Mesothelial cell of epicardium (in vitro differentiated cells): ENCODE data around the gene ARHGEF19. TPM values are rescaled to one million over a fixed set of nuclear protein-coding genes. Genes with fewer than 3 reads are reported as not detected.
"Not testable (repeated sequence)": the region's sequence is repeated elsewhere in the genome, so short reads cannot be mapped to it uniquely, and the experiment has no call there.

Source experiments
- DNase-seq, 2 experiments: peaks; one replicate each; pipeline ENCODE4 v3.0.0; 2021; ENCODE audit warnings: low spot score in 2 of 2; ENCODE audit not compliant: unreplicated experiment in 2 of 2
- H3K27ac Mint-ChIP-seq: 2 replicates; pipeline ENCODE4 v1.8.0; 2021; ENCODE audit warnings: mixed read lengths
- H3K27me3 Mint-ChIP-seq: 2 replicates; pipeline ENCODE4 v1.8.0; 2021; ENCODE audit warnings: low read depth, mixed read lengths
- H3K36me3 Mint-ChIP-seq: 2 replicates; pipeline ENCODE4 v1.8.0; 2021; ENCODE audit warnings: mixed read lengths
- H3K4me1 Mint-ChIP-seq: 2 replicates; pipeline ENCODE4 v1.8.0; 2021; ENCODE audit warnings: mixed read lengths
- H3K4me3 Mint-ChIP-seq: 2 replicates; pipeline ENCODE4 v1.8.0; 2021; ENCODE audit warnings: mild to moderate bottlenecking, moderate library complexity, mixed read lengths
- H3K9me3 Mint-ChIP-seq: 2 replicates; pipeline ENCODE4 v1.8.0; 2021; ENCODE audit warnings: mixed read lengths
- total RNA-seq: library from RNA; stranded (reverse); gene quantifications from 3 replicates; pipeline ENCODE4 v1.2.1, GENCODE V29; 2021
- TF ChIP-seq, protein P1 (sequence below): fragments of 200-600 bp; sonication (generic); IDR thresholded peaks from one replicate; pipeline ENCODE4 v1.5.0; 2021; ENCODE audit warnings: antibody characterized with exemption; ENCODE audit not compliant: unreplicated experiment

Gene ARHGEF19
- total RNA-seq, 1 donor from 2014 or later, result 86.6 TPM

DNA sequence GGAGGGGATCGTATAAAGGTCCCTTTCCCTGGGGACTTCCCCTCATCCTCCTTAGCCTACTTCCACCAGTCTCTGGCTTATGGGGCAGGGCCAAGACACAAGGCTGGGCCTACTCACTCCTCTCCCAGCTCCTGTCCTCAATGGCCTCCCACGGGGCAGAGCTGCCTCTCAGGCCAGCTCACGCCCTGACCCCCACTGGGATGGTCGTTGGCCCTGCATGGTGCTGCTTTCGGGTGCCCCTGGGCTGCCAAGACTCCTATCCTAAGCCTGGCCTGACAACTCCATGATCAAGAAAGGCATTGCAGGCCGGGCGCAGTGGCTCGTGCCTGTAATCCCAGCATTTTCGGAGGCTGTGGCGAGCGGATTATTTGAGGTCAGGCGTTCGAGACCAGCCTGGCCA lies 18.3 kb upstream of the ARHGEF19 start:
- no peak overlapping the region for H3K4me3 Mint-ChIP-seq
- TF ChIP-seq, protein P1, sequence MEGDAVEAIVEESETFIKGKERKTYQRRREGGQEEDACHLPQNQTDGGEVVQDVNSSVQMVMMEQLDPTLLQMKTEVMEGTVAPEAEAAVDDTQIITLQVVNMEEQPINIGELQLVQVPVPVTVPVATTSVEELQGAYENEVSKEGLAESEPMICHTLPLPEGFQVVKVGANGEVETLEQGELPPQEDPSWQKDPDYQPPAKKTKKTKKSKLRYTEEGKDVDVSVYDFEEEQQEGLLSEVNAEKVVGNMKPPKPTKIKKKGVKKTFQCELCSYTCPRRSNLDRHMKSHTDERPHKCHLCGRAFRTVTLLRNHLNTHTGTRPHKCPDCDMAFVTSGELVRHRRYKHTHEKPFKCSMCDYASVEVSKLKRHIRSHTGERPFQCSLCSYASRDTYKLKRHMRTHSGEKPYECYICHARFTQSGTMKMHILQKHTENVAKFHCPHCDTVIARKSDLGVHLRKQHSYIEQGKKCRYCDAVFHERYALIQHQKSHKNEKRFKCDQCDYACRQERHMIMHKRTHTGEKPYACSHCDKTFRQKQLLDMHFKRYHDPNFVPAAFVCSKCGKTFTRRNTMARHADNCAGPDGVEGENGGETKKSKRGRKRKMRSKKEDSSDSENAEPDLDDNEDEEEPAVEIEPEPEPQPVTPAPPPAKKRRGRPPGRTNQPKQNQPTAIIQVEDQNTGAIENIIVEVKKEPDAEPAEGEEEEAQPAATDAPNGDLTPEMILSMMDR, result no peak
- H3K27me3 Mint-ChIP-seq, result peaks cover 38% of the 10 kb centered on the region
- peaks cover 19% of the 10 kb centered on the region for H3K4me1 Mint-ChIP-seq
- H3K9me3 Mint-ChIP-seq, result no peaks in the 10 kb centered on the region
- H3K36me3 Mint-ChIP-seq, result no peaks in the 10 kb centered on the region
- no peak for DNase-seq
- no peak overlapping the region for H3K27ac Mint-ChIP-seq

DNA sequence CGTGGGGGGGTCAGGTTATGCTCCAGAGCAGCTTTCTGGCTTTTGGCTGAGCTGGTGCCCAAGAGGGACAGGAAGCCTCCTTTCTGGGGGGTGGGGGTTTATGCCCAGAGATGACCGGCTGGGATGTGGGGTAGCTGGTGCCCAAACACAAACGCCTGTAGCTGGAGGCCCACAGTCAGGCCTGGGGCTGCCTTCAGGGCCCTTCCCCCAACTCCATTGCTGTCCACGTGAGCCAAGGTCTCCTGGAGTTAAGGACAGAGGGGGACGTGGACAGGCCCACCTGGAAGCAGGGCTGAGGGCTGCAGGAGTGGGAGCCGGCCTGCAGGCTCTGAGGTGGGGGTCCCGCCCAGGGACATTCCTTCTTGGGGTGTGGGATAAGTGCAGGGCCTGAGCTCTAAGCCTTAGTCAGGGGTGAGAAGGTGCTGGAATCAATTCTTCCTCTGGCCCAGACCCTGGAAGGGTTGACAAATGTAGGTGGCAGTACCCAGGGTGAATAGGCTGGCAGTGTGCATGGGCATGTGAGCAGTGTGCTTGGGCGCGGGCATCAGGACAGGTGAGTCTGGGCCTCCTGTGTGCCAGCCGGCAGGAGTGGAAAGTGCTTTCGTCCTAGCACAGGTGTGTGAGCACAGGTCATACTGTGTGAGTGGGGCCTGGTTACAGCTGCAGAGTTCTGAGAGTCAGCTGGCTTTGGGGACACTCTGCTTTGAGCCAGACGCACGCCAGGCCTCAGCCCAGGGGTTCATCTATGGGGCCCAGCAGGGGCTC lies 17.7 kb upstream of the ARHGEF19 start:
- Mint-ChIP-seq H3K27me3 (peaks cover 39% of the 10 kb centered on the region), H3K27ac (no peak overlapping the region), H3K4me1 (peaks cover 18% of the 10 kb centered on the region), H3K9me3 (no peaks in the 10 kb centered on the region), H3K36me3 (no peaks in the 10 kb centered on the region), H3K4me3 (no peak overlapping the region)
- TF ChIP-seq, protein P1, result no peak
- no peak for DNase-seq

DNA sequence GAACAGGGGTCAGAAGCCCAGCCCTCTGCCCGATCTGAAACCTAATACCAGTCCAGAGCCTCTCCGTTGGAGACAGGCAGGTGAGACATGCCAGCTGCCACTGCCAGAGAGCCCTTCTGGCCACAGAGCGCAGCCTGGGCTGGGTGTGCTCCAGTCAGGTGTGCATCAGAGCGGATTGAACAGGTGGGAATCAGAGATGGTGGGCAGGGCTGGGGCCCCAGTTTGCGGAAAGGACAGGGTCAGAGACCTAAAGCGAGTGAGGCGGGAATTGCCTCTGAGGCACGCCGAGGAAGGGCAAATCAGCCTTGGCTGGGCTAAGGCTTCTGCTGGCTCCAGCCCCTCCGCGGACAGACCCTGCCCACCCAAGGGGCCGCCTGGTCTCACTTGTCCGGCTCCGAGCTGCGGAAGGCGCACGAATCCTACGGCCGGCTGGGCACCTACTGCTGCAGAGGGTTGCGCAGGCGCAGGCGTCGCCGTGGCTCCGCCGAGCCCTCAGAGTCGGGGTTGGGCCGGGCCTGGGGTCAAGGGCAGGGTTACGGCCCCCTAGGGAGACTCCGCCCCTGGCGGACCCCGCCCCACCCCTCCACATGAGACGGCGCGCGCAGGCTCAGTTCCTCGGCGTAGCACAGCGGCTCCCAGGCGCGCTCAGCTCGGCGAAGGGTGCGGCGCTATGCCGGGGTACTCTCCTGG lies 14.2 kb upstream of the ARHGEF19 start:
- TF ChIP-seq, protein P1, result no peak
- peak overlapping the region; percentile 61 for H3K4me3 Mint-ChIP-seq
- H3K27ac Mint-ChIP-seq, result no peak overlapping the region
- H3K36me3 Mint-ChIP-seq, result no peaks in the 10 kb centered on the region
- peaks cover 44% of the 10 kb centered on the region for H3K27me3 Mint-ChIP-seq
- H3K4me1 Mint-ChIP-seq, result peaks cover 16% of the 10 kb centered on the region
- DNase-seq, result no peak
- H3K9me3 Mint-ChIP-seq, result no peaks in the 10 kb centered on the region

DNA sequence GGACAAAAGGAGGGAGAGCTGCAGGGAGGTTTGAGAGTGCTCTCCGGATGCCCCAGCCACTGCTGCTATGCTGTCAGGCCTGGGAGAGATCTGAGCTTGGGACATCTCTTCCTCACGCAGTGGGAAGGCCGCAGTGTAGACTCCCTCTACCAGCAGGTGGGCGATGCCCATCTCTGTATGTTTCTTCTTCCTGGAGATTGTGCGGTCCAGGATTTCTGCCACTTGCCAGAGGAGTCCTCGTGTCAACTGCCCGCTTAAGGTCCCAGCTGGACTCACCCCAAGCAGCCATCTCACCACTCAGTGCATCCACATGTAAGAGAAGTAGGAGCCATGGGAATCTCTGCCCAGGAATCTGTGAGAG lies 13.7 kb upstream of the ARHGEF19 start:
- Mint-ChIP-seq H3K4me3 (peak overlapping the region; percentile 56), H3K36me3 (no peaks in the 10 kb centered on the region), H3K9me3 (no peaks in the 10 kb centered on the region), H3K4me1 (peaks cover 16% of the 10 kb centered on the region), H3K27me3 (peaks cover 50% of the 10 kb centered on the region), H3K27ac (no peak overlapping the region)
- DNase-seq, result no peak
- TF ChIP-seq, protein P1, result no peak

DNA sequence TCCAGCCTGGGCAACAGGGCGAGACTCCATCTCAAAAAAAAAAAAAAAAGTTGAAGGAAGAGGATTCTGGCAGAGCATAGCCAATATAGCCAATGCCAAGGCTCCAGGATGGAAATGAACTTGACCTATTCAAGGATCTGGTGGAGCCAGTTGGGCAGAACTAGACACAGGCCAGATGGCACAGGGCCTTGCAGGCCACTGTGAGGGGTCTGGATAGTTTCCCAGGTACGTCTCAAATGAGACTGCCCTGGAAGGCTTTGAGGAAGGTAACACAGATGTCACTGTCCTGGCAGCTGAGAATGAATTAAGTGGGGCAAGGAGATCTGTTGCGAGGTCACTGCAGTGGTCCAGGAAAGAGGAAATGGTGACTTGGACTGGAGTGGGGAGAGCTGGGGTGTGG lies 12.0 kb upstream of the ARHGEF19 start:
- Mint-ChIP-seq H3K27ac (no peak overlapping the region), H3K36me3 (no peaks in the 10 kb centered on the region), H3K4me3 (no peak overlapping the region), H3K27me3 (peaks cover 50% of the 10 kb centered on the region), H3K9me3 (no peaks in the 10 kb centered on the region), H3K4me1 (peaks cover 16% of the 10 kb centered on the region)
- DNase-seq, result no peak
- TF ChIP-seq, protein P1, result no peak

DNA sequence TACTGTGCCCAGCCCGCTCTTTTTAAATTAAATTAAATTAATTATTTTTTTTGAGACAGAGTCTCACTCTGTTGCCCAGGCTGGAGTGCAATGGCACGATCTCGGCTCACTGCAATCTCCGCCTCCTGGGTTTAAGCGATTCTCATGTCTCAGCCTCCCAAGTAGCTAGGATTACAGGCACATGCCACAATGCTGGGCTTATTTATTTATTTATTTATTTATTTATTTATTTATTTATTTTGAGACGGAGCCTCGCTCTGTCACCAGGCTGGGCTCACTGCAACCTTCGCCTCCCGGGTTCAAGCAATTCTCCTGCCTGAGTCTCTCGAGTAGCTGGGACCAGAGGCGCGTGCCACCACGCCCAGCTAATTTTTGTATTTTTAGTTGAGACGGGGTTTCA lies 10.3 kb upstream of the ARHGEF19 start:
- peaks cover 13% of the 10 kb centered on the region for H3K4me1 Mint-ChIP-seq
- H3K9me3 Mint-ChIP-seq, H3K4me3 Mint-ChIP-seq, H3K36me3 Mint-ChIP-seq, H3K27ac Mint-ChIP-seq, DNase-seq: not testable (repeated sequence)
- H3K27me3 Mint-ChIP-seq, result peaks cover 32% of the 10 kb centered on the region
